ENCODE measurements around the gene GPR146.
A peak's percentile ranks its signal among the peaks of the same experiment; 100 is the strongest.

GPR146 gene

GRCh38 chr7:1056785-1057410, 12.6 kb downstream of the GPR146 start:
- DNase-seq (ENCODE audit: low read depth in 1 of 2, low spot score in 1 of 2): no peak

- no peak for DNase-seq (ENCODE audit: low read depth in 1 of 2, low spot score in 1 of 2)
Observed at GRCh38 chr7:1057416-1058291, 13.3 kb downstream of the GPR146 start.

- DNase-seq (ENCODE audit: low read depth in 1 of 2, low spot score in 1 of 2): no peak
Observed at GRCh38 chr7:1058311-1058710, 14.0 kb downstream of the GPR146 start.

- DNase-seq (ENCODE audit: low read depth in 1 of 2, low spot score in 1 of 2): no peak
Observed at GRCh38 chr7:1058821-1059199, 14.5 kb downstream of the GPR146 start.

GRCh38 chr7:1059200-1060091, 15.1 kb downstream of the GPR146 start:
- DNase-seq (ENCODE audit: low read depth in 1 of 2, low spot score in 1 of 2): no peak

- no peak for DNase-seq (ENCODE audit: low read depth in 1 of 2, low spot score in 1 of 2)
Observed at GRCh38 chr7:1060315-1061072, 16.1 kb downstream of the GPR146 start.

- DNase-seq (ENCODE audit: low read depth in 1 of 2, low spot score in 1 of 2): no peak
Observed at GRCh38 chr7:1061180-1061579, 16.8 kb downstream of the GPR146 start.

GRCh38 chr7:1062296-1063294, 18.2 kb downstream of the GPR146 start:
- DNase-seq (ENCODE audit: low read depth in 1 of 2, low spot score in 1 of 2): no peak

- no peak for DNase-seq (ENCODE audit: low read depth in 1 of 2, low spot score in 1 of 2)
Observed at GRCh38 chr7:1063361-1063760, 19.0 kb downstream of the GPR146 start.

- DNase-seq (ENCODE audit: low read depth in 1 of 2, low spot score in 1 of 2): no peak
Observed at GRCh38 chr7:1064581-1064980, 20.2 kb downstream of the GPR146 start.

GRCh38 chr7:1065263-1065584, 20.9 kb downstream of the GPR146 start:
- DNase-seq (ENCODE audit: low read depth in 1 of 2, low spot score in 1 of 2): no peak

- peak; percentile 66 to 72 for DNase-seq (ENCODE audit: low read depth in 1 of 2, low spot score in 1 of 2)
Observed at GRCh38 chr7:1065585-1066241, 21.4 kb downstream of the GPR146 start.

GRCh38 chr7:1066242-1066588, 21.9 kb downstream of the GPR146 start:
- no peak for DNase-seq (ENCODE audit: low read depth in 1 of 2, low spot score in 1 of 2)

- no peak for DNase-seq (ENCODE audit: low read depth in 1 of 2, low spot score in 1 of 2)
Observed at GRCh38 chr7:1068013-1068412, 23.7 kb downstream of the GPR146 start.

GRCh38 chr7:1068619-1069018, 24.3 kb downstream of the GPR146 start:
- no peak for DNase-seq (ENCODE audit: low read depth in 1 of 2, low spot score in 1 of 2)

- no peak for DNase-seq (ENCODE audit: low read depth in 1 of 2, low spot score in 1 of 2)
Observed at GRCh38 chr7:1070544-1071011, 26.2 kb downstream of the GPR146 start.

- DNase-seq (ENCODE audit: low read depth in 1 of 2, low spot score in 1 of 2): no peak
Observed at GRCh38 chr7:1071731-1072254, 27.4 kb downstream of the GPR146 start.

GRCh38 chr7:1073142-1073977, 29.0 kb downstream of the GPR146 start:
- no peak for DNase-seq (ENCODE audit: low read depth in 1 of 2, low spot score in 1 of 2)
